Sigmoid colon (tissue), 7 donors: ENCODE data around the gene MGAT4C. TPM values are rescaled to one million over a fixed set of nuclear protein-coding genes. Genes with fewer than 3 reads are reported as not detected.
"Not testable (repeated sequence)": the region's sequence is repeated elsewhere in the genome, so short reads cannot be mapped to it uniquely, and the experiment has no call there.

ENCODE experiments used
- DNase-seq: peaks from one replicate; pipeline ENCODE4 v3.0.0-alpha.2; 2019
- H3K27ac ChIP-seq, 4 donors: fragments of 200-600 bp; sonication (generic); one replicate each; pipeline ENCODE4 v1.5.1; 2016 to 2019; ENCODE audit warnings: mild to moderate bottlenecking in 1 of 4
- H3K27me3 ChIP-seq, 3 donors: fragments of 200-600 bp; sonication (generic); one replicate each; pipeline ENCODE4 v1.5.1; 2019; ENCODE audit warnings: mild to moderate bottlenecking in 1 of 3
- H3K36me3 ChIP-seq, 4 donors: fragments of 200-600 bp; sonication (generic); one replicate each; pipeline ENCODE4 v1.5.1; 2016 to 2019
- H3K4me1 ChIP-seq, 4 donors: fragments of 200-600 bp; sonication (generic); one replicate each; pipeline ENCODE4 v1.5.1; 2017 to 2019
- H3K4me3 ChIP-seq, 4 donors: fragments of 200-600 bp; sonication (generic); one replicate each; pipeline ENCODE4 v1.5.1; 2017 to 2019; ENCODE audit warnings: mild to moderate bottlenecking in 2 of 4, moderate library complexity in 1 of 4
- H3K9me3 ChIP-seq, 4 donors: fragments of 200-600 bp in 3 of 4; sonication (generic) in 3 of 4; one replicate each; pipeline versions ENCODE4 v1.5.1 to v1.6.1; 2013 to 2019
- EP300 ChIP-seq, 4 donors: sonication (generic); formaldehyde crosslinking; IDR thresholded peaks; one replicate each; pipeline ENCODE4 v1.6.1; 2017; ENCODE audit warnings: antibody characterized with exemption in 4 of 4
- POLR2A ChIP-seq, 2 donors: fragments of 450-650 bp; IDR thresholded peaks; one replicate each; pipeline ENCODE4 v1.6.1; 2016; ENCODE audit warnings: antibody characterized with exemption in 2 of 2, mild to moderate bottlenecking in 2 of 2, moderate library complexity in 2 of 2
- POLR2AphosphoS5 ChIP-seq, 4 donors: sonication (generic); formaldehyde crosslinking; IDR thresholded peaks; one replicate each; pipeline ENCODE4 v1.6.1; 2017; ENCODE audit warnings: antibody characterized with exemption in 4 of 4
- WGBS, 2 donors: extraction: QIAGEN DNeasy Blood & Tissue Kit; methylation state at CpG; one replicate each; pipeline ENCODE4 v1.1.7; 2013; 5-methylcytosine and 5-hydroxymethylcytosine counted together
- intact Hi-C: fragments of 100-400 bp; cut with DNase I; formaldehyde crosslinking; loops from one replicate; pipeline ENCODE4 v1.15.1; 2023
- polyA plus RNA-seq, 3 donors: library from polyadenylated mRNA; stranded (reverse); fragments of 200-250 nt; gene quantifications; one replicate each; pipeline ENCODE4 v1.2.3, GENCODE V29; 2013
- total RNA-seq, 4 donors: library from RNA; depleted of rRNA; stranded (reverse); fragments of >200 nt; gene quantifications; one replicate each; pipeline ENCODE4 v1.1.0, GENCODE V29; 2016
- TF ChIP-seq, protein P1 (sequence below), 4 experiments: fragments of 450-650 bp in 3 of 4; fragments of 200-600 bp in 1 of 4; IDR thresholded peaks; one replicate each; pipeline ENCODE4 v1.5.1; 2016 to 2019; ENCODE audit warnings: antibody characterized with exemption in 4 of 4, mild to moderate bottlenecking in 3 of 4, moderate library complexity in 2 of 4
- donor health status: healthy with polysubstance abuse.
- donor health status: Bipolar disorder and iron deficiency.
- donor health status: healthy.

The MGAT4C gene
- total and polyA plus RNA-seq, 7 donors: 0.04 to 1.1 (median 0.55) TPM; not detected in 2

GRCh38 chr12:86117711-86118110 is 138.5 kb downstream of the MGAT4C start:
- TF ChIP-seq POLR2AphosphoS5 (IDR thresholded peaks at IDR 0.05) (no peak), POLR2A (IDR thresholded peaks at IDR 0.05) (no peak), EP300 (IDR thresholded peaks at IDR 0.05) (no peak)
- TF ChIP-seq, protein P1, sequence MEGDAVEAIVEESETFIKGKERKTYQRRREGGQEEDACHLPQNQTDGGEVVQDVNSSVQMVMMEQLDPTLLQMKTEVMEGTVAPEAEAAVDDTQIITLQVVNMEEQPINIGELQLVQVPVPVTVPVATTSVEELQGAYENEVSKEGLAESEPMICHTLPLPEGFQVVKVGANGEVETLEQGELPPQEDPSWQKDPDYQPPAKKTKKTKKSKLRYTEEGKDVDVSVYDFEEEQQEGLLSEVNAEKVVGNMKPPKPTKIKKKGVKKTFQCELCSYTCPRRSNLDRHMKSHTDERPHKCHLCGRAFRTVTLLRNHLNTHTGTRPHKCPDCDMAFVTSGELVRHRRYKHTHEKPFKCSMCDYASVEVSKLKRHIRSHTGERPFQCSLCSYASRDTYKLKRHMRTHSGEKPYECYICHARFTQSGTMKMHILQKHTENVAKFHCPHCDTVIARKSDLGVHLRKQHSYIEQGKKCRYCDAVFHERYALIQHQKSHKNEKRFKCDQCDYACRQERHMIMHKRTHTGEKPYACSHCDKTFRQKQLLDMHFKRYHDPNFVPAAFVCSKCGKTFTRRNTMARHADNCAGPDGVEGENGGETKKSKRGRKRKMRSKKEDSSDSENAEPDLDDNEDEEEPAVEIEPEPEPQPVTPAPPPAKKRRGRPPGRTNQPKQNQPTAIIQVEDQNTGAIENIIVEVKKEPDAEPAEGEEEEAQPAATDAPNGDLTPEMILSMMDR (IDR thresholded peaks at IDR 0.05): no peak
- Histone ChIP-seq H3K27ac (no peak overlapping the region), H3K4me3 (no peak overlapping the region), H3K36me3 (no peaks in the 10 kb centered on the region), H3K9me3 (no peaks in the 10 kb centered on the region), H3K27me3 (no peaks in the 10 kb centered on the region), H3K4me1 (no peaks in the 10 kb centered on the region)
- DNase-seq: no peak
- intact Hi-C loops: no loop called here
- 57 to 60% methylated on average over 1 of the region's 1 CpG for WGBS, 2 donors

DNA sequence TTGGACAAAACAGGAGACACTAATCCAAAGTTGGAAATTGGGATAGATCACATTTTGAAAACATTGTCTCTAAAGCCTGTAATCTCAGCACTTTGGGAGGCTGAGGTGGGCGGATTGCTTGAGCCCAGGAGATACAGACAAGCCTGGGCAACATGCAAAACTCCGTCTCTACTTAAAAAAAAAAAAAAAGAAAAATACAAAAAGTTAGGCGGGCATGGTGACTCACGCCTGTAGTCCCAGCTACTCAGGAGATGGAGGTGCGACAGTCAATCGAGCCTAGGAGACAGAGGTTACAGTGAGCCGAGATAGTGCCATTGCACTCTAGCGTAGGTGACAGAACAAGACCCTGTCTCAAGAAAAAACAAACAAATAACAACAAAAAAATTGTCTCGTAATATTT is 152.1 kb downstream of the MGAT4C start:
- H3K36me3 ChIP-seq: no peaks in the 10 kb centered on the region
- H3K27me3 ChIP-seq: no peaks in the 10 kb centered on the region
- H3K9me3 ChIP-seq: no peaks in the 10 kb centered on the region
- no peak for TF ChIP-seq POLR2A (IDR thresholded peaks at IDR 0.05)
- no peak for DNase-seq
- 80 to 81% methylated on average over 9 of the region's 9 CpGs for WGBS, 2 donors
- no peak overlapping the region for H3K27ac ChIP-seq
- intact Hi-C loops: no loop called here
- H3K4me3 ChIP-seq: no peak overlapping the region
- H3K4me1 ChIP-seq: no peaks in the 10 kb centered on the region

DNA sequence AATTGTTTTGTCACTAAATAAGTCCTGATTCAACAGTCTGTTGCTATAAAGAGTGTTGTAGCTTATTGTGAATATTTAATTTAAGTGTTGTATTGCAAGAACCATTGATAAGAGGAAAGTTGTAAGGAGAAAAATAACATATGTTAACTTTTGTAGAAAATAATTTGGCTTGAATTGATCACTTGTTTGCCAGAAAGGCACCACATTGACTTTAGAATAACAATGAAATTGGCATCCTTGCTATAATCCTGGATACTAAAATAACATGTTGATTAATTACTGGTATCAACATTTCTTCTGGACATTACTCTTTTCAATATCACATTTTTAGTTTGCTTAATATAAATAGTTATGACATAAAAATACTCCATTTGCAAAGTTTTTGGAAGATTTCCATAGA is 159.0 kb downstream of the MGAT4C start:
- DNase-seq: no peak
- TF ChIP-seq POLR2AphosphoS5 (IDR thresholded peaks at IDR 0.05) (no peak), POLR2A (IDR thresholded peaks at IDR 0.05) (no peak), EP300 (IDR thresholded peaks at IDR 0.05) (no peak)
- TF ChIP-seq, protein P1 (IDR thresholded peaks at IDR 0.05): no peak
- Histone ChIP-seq H3K36me3 (no peaks in the 10 kb centered on the region), H3K9me3 (no peaks in the 10 kb centered on the region), H3K27ac (no peak overlapping the region), H3K4me1 (no peaks in the 10 kb centered on the region), H3K4me3 (no peak overlapping the region), H3K27me3 (no peaks in the 10 kb centered on the region)
- intact Hi-C loops: no loop called here

DNA sequence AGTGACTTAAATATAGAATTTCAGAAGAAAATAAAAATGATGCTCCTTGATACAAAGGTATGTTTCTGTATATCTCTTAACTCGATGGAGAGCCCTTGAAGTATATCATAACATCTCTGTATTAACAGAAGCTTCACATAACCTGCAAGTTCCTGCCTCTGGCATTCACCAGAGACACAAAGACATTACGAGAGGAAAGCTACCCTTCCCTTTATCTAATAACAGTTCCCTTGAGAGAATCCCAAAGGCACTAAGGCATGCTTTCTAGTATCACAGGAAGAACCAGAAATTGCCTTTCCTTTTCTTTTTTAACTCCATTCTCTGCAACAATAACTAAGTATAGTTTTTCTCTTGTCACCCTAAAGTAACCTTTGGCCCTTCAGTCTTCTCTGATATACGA is 164.5 kb downstream of the MGAT4C start:
- H3K4me3 ChIP-seq: no peak overlapping the region
- 21 to 36% methylated on average over 3 of the region's 3 CpGs for WGBS, 2 donors
- TF ChIP-seq EP300 (IDR thresholded peaks at IDR 0.05): no peak
- TF ChIP-seq POLR2A (IDR thresholded peaks at IDR 0.05): no peak
- no peaks in the 10 kb centered on the region for H3K4me1 ChIP-seq
- H3K27me3 ChIP-seq: no peaks in the 10 kb centered on the region
- H3K9me3 ChIP-seq: no peaks in the 10 kb centered on the region
- intact Hi-C loops: no loop called here
- no peak overlapping the region for H3K27ac ChIP-seq
- no peak for DNase-seq
- H3K36me3 ChIP-seq: no peaks in the 10 kb centered on the region

DNA sequence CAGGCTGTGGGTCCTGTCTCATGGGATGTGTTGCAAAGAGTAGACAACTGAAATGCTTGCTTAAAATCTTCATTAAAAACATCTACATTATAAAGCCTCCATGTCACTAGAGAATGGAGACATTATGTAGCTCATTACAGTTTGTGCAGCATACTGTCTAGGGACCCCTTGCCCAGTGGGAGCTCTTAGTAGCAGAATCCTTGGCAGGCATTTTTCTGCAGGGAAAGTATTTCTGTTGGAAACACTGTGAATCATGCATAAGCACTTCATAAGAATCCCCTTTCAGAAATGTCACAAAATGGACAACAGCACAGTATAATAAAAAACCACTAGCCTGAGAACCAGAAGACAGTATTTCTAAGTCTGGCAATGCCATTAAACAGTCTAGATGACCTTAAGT is 174.3 kb downstream of the MGAT4C start:
- Histone ChIP-seq H3K27ac (peak overlapping the region in 1 of 4 donors; percentile 8), H3K4me3 (no peak overlapping the region), H3K27me3 (no peaks in the 10 kb centered on the region), H3K4me1 (no peaks in the 10 kb centered on the region), H3K9me3 (no peaks in the 10 kb centered on the region), H3K36me3 (no peaks in the 10 kb centered on the region)
- intact Hi-C loops: no loop called here
- DNase-seq: no peak
- TF ChIP-seq EP300 (IDR thresholded peaks at IDR 0.05): no peak
- TF ChIP-seq, protein P1 (IDR thresholded peaks at IDR 0.05): no peak
- no peak for TF ChIP-seq POLR2A (IDR thresholded peaks at IDR 0.05)
- no peak for TF ChIP-seq POLR2AphosphoS5 (IDR thresholded peaks at IDR 0.05)

DNA sequence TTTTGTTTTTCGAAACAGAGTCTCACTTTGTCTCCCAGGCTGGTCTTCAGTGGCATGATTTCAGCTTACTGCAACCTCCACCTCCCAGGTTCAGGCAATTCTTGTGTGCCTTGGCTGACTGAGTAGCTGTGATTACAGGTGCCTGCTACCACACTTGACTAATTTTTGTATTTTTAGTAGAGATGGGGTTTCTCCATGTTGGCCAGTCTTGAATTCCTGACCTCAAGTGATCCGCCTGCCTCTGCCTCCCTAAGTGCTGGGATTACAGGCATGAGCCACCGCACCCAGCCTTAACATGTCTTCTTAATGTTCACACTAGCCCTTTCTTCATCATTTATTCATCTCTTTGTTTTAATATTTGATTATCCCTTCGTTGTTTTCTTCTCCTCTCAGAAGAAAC is 197.1 kb downstream of the MGAT4C start:
- H3K27me3 ChIP-seq, H3K36me3 ChIP-seq, H3K9me3 ChIP-seq, intact Hi-C loops, H3K4me1 ChIP-seq, DNase-seq, H3K4me3 ChIP-seq, H3K27ac ChIP-seq: not testable (repeated sequence)
- 65 to 82% methylated on average over 4 of the region's 4 CpGs for WGBS, 2 donors
